Activated CD8-positive, alpha-beta memory T cell treated with anti-CD3 and anti-CD28 coated beads for 36 hours (primary cell): ENCODE results near the gene TP53TG3D. TPM values are rescaled to one million over a fixed set of nuclear protein-coding genes. Genes with fewer than 3 reads are reported as not detected.
"Not testable (repeated sequence)": the region's sequence is repeated elsewhere in the genome, so short reads cannot be mapped to it uniquely, and the experiment has no call there.

ENCODE experiments used
- CTCF ChIA-PET: fragments of 350-600 bp; sonication (Branson Sonifier 250); formaldehyde crosslinking; loops from one replicate; lab custom pipeline; 2021; ENCODE audit warnings: antibody characterized with exemption; lab: Charles Lee
- POLR2A ChIA-PET: fragments of 350-600 bp; sonication (Branson Sonifier 250); formaldehyde crosslinking; loops from one replicate; lab custom pipeline; 2021; ENCODE audit warnings: antibody characterized with exemption; lab: Charles Lee
- total RNA-seq, 2 experiments: library from RNA; stranded (reverse); gene quantifications; one replicate each; pipeline ENCODE4 v1.2.3, GENCODE V29; 2021

Gene TP53TG3D, protein sequence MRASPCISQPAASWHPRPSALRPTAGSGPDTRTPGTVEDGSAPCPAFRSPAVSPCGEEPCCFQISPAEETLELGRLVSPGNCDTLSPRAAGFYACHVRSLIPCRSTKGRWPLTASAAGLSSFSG
- under 1 TPM in 1 of 2 experiments, not detected in 1; 0.17 TPM for total RNA-seq

GRCh38 chr16:32252986-32253385, at the start of gene TP53TG3D:
Gene TP53TG3D, plus strand, starts transcription at chr16:32253286. Its CDS starts 68 bp downstream, at chr16:32253354.
- CTCF ChIA-PET, POLR2A ChIA-PET: not testable (repeated sequence)

DNA sequence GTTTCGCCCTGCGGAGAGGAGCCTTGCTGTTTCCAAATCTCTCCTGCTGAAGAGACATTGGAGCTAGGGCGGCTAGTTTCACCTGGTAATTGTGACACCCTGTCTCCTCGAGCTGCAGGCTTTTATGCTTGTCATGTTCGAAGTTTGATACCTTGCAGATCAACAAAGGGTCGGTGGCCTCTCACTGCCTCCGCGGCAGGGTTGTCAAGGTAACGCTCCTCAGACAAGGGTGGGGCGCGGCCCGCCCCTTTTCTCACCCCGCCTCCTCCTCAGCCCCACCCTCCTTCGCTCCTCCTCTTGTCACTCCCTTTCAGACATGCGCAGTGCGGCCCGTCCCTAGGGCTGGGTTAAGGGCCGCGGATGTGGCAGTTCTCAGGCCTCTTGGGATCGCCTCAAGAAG, 421 bp downstream of the TP53TG3D start:
- CTCF ChIA-PET, POLR2A ChIA-PET: not testable (repeated sequence)

- CTCF ChIA-PET, POLR2A ChIA-PET: not testable (repeated sequence)
These were observed 8.4 kb downstream of the TP53TG3D start for GRCh38 chr16:32261526-32261925.

DNA sequence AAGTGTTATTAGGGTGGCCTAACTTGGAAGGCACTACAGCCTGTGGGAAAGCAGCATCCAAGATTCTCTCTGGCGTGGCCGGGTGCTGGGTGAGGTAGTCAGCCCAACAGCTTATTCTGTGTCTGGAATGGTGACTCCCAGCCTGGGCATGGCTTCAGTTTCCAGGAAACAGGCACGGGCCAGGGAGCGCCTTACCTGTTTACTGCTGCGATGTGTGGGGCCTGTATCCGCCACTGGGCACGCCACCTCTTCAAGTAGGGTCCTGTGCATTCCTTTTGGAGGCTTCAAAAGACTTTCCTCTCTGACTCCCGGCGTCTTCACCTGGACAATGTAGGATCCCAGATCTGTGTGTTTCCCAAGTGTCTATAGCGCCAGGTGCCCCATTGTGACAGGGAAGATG, 10.5 kb downstream of the TP53TG3D start:
- CTCF ChIA-PET, POLR2A ChIA-PET: not testable (repeated sequence)

- CTCF ChIA-PET, POLR2A ChIA-PET: not testable (repeated sequence)
These were observed 28.8 kb downstream of the TP53TG3D start for GRCh38 chr16:32281910-32282309.

DNA sequence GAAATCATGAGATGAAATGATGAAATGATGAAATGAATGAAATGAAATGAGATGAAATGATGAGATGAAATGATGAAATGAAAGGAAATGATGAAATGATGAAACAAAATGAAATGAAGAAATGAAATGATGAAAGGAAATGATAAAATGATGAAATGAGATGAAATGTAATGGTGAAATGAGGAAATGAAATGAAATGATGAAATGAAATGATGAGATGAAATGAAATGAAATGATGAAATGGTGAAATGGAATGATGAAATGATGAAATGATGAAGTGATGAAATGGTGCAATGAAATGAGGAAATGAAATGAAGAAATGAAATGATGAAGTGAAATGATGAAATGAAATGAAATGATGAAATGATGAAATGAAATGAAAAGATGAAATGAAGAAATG, 29.9 kb downstream of the TP53TG3D start:
- POLR2A ChIA-PET: not testable (repeated sequence)

GRCh38 chr16:32283917-32284495, 30.9 kb downstream of the TP53TG3D start:
- POLR2A ChIA-PET, CTCF ChIA-PET: not testable (repeated sequence)

More for the DNA sequence above, 29.9 kb downstream of the TP53TG3D start:
- CTCF ChIA-PET: not testable (repeated sequence)

- CTCF ChIA-PET, POLR2A ChIA-PET: not testable (repeated sequence)
These were observed 32.0 kb downstream of the TP53TG3D start for GRCh38 chr16:32284800-32285796.

GRCh38 chr16:32286193-32286592, 33.1 kb downstream of the TP53TG3D start:
- POLR2A ChIA-PET, CTCF ChIA-PET: not testable (repeated sequence)

DNA sequence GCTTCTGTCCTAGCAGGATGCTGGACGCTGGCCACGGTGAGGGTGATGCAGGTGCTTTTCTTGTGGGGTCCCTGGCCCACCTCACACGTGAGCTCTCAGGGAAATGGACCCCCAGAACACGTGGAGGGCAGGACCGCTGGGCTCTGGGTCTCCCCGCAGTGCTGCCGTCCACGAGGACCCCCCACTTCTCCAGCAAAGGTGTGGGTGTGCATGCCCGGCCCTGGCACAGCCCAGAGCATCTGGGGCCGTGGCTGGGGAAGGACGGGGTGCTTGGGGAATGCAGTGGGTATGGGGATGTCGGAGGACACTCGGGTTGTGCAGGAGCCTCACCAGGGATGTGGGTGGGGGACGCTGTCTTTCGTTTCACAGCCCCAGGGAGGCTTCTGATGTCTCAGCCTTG, 34.7 kb downstream of the TP53TG3D start:
- POLR2A ChIA-PET, CTCF ChIA-PET: not testable (repeated sequence)

DNA sequence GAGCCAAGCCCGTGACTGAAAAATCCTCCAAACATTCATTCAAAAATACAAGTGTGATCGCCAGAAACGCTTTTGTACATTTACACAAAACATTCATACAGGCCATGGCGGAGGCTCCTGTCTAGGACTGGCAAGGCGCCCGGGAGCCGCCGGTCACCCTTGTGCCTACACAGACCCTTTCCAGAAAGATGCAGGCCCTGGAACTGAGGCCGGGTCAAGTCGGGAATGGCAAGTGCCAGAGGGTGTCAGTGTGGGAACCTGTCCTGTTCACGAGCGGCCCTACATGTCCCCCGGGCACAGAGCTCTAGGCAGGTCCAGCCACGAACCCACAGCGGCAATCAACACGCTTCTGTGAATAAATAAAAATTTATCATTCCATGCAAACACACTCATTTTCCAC, 36.1 kb downstream of the TP53TG3D start:
- CTCF ChIA-PET, POLR2A ChIA-PET: not testable (repeated sequence)

DNA sequence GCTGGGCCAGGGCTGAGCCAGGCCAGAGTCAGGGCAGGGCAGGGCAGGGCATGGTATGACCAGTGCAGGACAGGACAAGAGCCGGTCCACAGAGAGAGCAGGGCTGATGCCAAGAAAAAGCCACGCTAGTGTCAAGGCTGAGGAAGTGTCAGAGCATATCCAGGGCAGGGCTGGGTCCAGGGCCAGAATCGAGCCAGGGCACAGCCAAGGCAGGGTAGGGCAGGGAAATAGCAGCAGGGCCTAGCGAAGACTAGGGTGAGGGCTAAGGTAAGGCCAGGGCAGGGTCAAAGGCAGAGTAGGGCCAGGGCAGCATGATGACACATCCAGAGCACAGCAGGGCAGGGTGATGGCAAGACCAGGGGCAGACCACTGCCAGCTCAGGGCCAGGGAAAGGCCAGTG, 49.7 kb downstream of the TP53TG3D start:
- CTCF ChIA-PET, POLR2A ChIA-PET: not testable (repeated sequence)
